Erythroblast (primary cell): ENCODE data around the gene DENND1C.

Source experiments
- GATA1 ChIP-seq: IDR thresholded peaks from 2 replicates; pipeline ENCODE4 v1.6.1; 2011; ENCODE audit warnings: low read depth, mild to moderate bottlenecking, control low read depth, low read length, moderate library complexity
- POLR2A ChIP-seq: IDR thresholded peaks from 2 replicates; pipeline ENCODE4 v1.6.1; 2011; ENCODE audit warnings: mild to moderate bottlenecking, low read length

- TF ChIP-seq POLR2A (no peak), GATA1 (no peak)
These were observed 32.5 kb upstream of the DENND1C start for GRCh38 chr19:6514089-6514488.
